22Rv1 (cell line): ENCODE data around the gene VEGFB.

Experiments used
- ZFX ChIP-seq: fragments of 450-650 bp; IDR thresholded peaks from 2 replicates; pipeline ENCODE4 v1.6.1; 2017; ENCODE audit warnings: antibody characterized with exemption, borderline replicate concordance
- TF ChIP-seq, protein P1 (sequence below): fragments of 450-650 bp; IDR thresholded peaks from 2 replicates; pipeline ENCODE4 v1.5.1; 2017; ENCODE audit warnings: mild to moderate bottlenecking

GRCh38 chr11:64275841-64276240 is 41.5 kb downstream of the VEGFB start:
- TF ChIP-seq, protein P1, sequence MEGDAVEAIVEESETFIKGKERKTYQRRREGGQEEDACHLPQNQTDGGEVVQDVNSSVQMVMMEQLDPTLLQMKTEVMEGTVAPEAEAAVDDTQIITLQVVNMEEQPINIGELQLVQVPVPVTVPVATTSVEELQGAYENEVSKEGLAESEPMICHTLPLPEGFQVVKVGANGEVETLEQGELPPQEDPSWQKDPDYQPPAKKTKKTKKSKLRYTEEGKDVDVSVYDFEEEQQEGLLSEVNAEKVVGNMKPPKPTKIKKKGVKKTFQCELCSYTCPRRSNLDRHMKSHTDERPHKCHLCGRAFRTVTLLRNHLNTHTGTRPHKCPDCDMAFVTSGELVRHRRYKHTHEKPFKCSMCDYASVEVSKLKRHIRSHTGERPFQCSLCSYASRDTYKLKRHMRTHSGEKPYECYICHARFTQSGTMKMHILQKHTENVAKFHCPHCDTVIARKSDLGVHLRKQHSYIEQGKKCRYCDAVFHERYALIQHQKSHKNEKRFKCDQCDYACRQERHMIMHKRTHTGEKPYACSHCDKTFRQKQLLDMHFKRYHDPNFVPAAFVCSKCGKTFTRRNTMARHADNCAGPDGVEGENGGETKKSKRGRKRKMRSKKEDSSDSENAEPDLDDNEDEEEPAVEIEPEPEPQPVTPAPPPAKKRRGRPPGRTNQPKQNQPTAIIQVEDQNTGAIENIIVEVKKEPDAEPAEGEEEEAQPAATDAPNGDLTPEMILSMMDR = no peak
- TF ChIP-seq ZFX = no peak
